ENCODE results near the gene ACBD7.

The ACBD7 gene

GRCh38 chr10:15124908-15125307, 36.3 kb upstream of the ACBD7 start:
- no peak for TF ChIP-seq CTCF (IDR thresholded peaks at IDR 0.05; ENCODE audit: insufficient read depth, low read length, poor library complexity, severe bottlenecking)
- no peak overlapping the region for H3K4me3 ChIP-seq (replicated peaks; ENCODE audit: low read depth, low read length)
- DNase-seq (ENCODE audit: extremely low read depth, insufficient read length) = no peak
- H3K27me3 ChIP-seq (replicated peaks; ENCODE audit: control insufficient read depth, insufficient read depth, low read length) = no peaks in the 10 kb centered on the region
- peaks cover 2% of the 10 kb centered on the region for H3K36me3 ChIP-seq (ENCODE audit: control insufficient read depth, insufficient read depth, low read length)

- Histone ChIP-seq H3K4me3 (replicated peaks; ENCODE audit: low read depth, low read length) (no peak overlapping the region), H3K36me3 (ENCODE audit: control insufficient read depth, insufficient read depth, low read length) (peaks cover 2% of the 10 kb centered on the region)
- no peak for TF ChIP-seq CTCF (IDR thresholded peaks at IDR 0.05; ENCODE audit: insufficient read depth, low read length, poor library complexity, severe bottlenecking)
These were observed 35.6 kb upstream of the ACBD7 start for GRCh38 chr10:15124190-15124589.

GRCh38 chr10:15123749-15124184, 35.2 kb upstream of the ACBD7 start:
- peak; percentile 25 for DNase-seq (ENCODE audit: extremely low read depth, insufficient read length)
- H3K36me3 ChIP-seq (ENCODE audit: control insufficient read depth, insufficient read depth, low read length) = peaks cover 2% of the 10 kb centered on the region
- no peaks in the 10 kb centered on the region for H3K27me3 ChIP-seq (replicated peaks; ENCODE audit: control insufficient read depth, insufficient read depth, low read length)
- TF ChIP-seq CTCF (IDR thresholded peaks at IDR 0.05; ENCODE audit: insufficient read depth, low read length, poor library complexity, severe bottlenecking) = no peak
- H3K4me3 ChIP-seq (replicated peaks; ENCODE audit: low read depth, low read length) = no peak overlapping the region

More at GRCh38 chr10:15124190-15124589, 35.6 kb upstream of the ACBD7 start:
- H3K27me3 ChIP-seq (replicated peaks; ENCODE audit: control insufficient read depth, insufficient read depth, low read length) = no peaks in the 10 kb centered on the region
- DNase-seq (ENCODE audit: extremely low read depth, insufficient read length) = no peak

GRCh38 chr10:15122477-15123030, 34.0 kb upstream of the ACBD7 start:
- Histone ChIP-seq H3K27me3 (replicated peaks; ENCODE audit: control insufficient read depth, insufficient read depth, low read length) (no peaks in the 10 kb centered on the region), H3K4me3 (replicated peaks; ENCODE audit: low read depth, low read length) (no peak overlapping the region), H3K36me3 (ENCODE audit: control insufficient read depth, insufficient read depth, low read length) (peaks cover 2% of the 10 kb centered on the region)
- DNase-seq (ENCODE audit: extremely low read depth, insufficient read length) = peak; percentile 59
- no peak for TF ChIP-seq CTCF (IDR thresholded peaks at IDR 0.05; ENCODE audit: insufficient read depth, low read length, poor library complexity, severe bottlenecking)

GRCh38 chr10:15121707-15122106, 33.1 kb upstream of the ACBD7 start:
- no peak overlapping the region for H3K4me3 ChIP-seq (replicated peaks; ENCODE audit: low read depth, low read length)
- no peak for DNase-seq (ENCODE audit: extremely low read depth, insufficient read length)
- no peaks in the 10 kb centered on the region for H3K27me3 ChIP-seq (replicated peaks; ENCODE audit: control insufficient read depth, insufficient read depth, low read length)
- TF ChIP-seq CTCF (IDR thresholded peaks at IDR 0.05; ENCODE audit: insufficient read depth, low read length, poor library complexity, severe bottlenecking) = no peak
- H3K36me3 ChIP-seq (ENCODE audit: control insufficient read depth, insufficient read depth, low read length) = peaks cover 2% of the 10 kb centered on the region

GRCh38 chr10:15120523-15120922, 31.9 kb upstream of the ACBD7 start:
- H3K4me3 ChIP-seq (replicated peaks; ENCODE audit: low read depth, low read length) = no peak overlapping the region
- DNase-seq (ENCODE audit: extremely low read depth, insufficient read length) = no peak
- H3K36me3 ChIP-seq (ENCODE audit: control insufficient read depth, insufficient read depth, low read length) = no peaks in the 10 kb centered on the region; the same call in 1 of the 2 replicates
- no peak for TF ChIP-seq CTCF (IDR thresholded peaks at IDR 0.05; ENCODE audit: insufficient read depth, low read length, poor library complexity, severe bottlenecking)
- H3K27me3 ChIP-seq (replicated peaks; ENCODE audit: control insufficient read depth, insufficient read depth, low read length) = no peaks in the 10 kb centered on the region

All from GM06990 (cell line).